ACHN (cell line): ENCODE results near the gene SUV39H1.
"Not testable (repeated sequence)": the region's sequence is repeated elsewhere in the genome, so short reads cannot be mapped to it uniquely, and the experiment has no call there.

Source experiments
- DNase-seq: peaks from one replicate; pipeline ENCODE4 v3.0.0-alpha.2; 2015
- in situ Hi-C: cut with HindIII; loops from 2 replicates; pipeline ENCODE4 v1.10.0; 2017; ENCODE audit warnings: low sequenced_read_pairs, low pct_ligation_motif_present, low pct_unique_long_range_greater_than_20kb

Gene SUV39H1

GRCh38 chrX:48683411-48683982 is 13.0 kb upstream of the SUV39H1 start, which contains the start of gene WAS:
Gene WAS, plus strand, starts transcription at chrX:48683799. Its CDS starts 55 bp downstream, at chrX:48683854.
- in situ Hi-C loops: no loop called here
- DNase-seq: no peak

GRCh38 chrX:48684134-48684533 is 12.4 kb upstream of the SUV39H1 start:
- in situ Hi-C loops: no loop called here
- DNase-seq: no peak

DNA sequence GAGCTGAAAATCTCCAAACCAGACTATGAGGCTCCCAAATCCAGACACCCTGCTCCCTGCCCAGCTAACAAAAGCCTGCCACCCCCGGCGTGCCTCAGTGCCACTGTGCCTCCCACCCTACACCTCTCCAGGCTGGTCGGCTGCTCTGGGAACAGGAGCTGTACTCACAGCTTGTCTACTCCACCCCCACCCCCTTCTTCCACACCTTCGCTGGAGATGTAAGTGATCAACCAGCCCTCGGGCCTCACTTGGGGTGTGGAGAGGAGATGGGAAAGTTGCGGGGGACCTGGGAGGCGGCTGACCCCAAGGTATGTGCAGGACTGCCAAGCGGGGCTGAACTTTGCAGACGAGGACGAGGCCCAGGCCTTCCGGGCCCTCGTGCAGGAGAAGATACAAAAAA is 11.1 kb upstream of the SUV39H1 start:
- in situ Hi-C loops: no loop called here
- no peak for DNase-seq

- in situ Hi-C loops: no loop called here
- DNase-seq: no peak
Observed at GRCh38 chrX:48688531-48689150, 7.9 kb upstream of the SUV39H1 start.

- in situ Hi-C loops: no loop called here
- no peak for DNase-seq
Observed at GRCh38 chrX:48689208-48689920, 7.2 kb upstream of the SUV39H1 start.

DNA sequence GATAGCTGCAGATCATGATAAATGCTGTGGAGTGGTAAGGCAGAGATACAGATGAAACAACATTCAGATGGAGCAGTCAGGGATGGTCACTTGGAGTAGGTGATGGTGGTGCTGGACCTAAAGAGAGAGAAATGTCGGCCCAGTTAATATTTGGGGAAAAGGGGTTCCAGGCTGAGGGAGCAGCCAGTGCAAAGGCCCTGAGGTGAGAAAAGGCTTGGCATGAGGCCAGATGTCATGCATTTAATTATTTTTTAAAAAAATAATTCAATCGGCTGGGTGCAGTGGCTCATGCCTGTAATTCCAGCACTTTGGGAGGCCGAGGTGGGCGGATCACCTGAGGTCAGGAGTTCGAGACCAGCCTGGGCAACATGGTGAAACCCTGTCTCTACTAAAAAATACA is 4.8 kb upstream of the SUV39H1 start:
- in situ Hi-C loops: not testable (repeated sequence)

GRCh38 chrX:48694776-48695533 is 1.6 kb upstream of the SUV39H1 start:
- DNase-seq: no peak
- in situ Hi-C loops: no loop called here

More for the DNA sequence above, 4.8 kb upstream of the SUV39H1 start:
- DNase-seq: not testable (repeated sequence)

GRCh38 chrX:48695534-48695896 is 1.0 kb upstream of the SUV39H1 start:
- DNase-seq: peak; percentile 1
- in situ Hi-C loops: no loop called here

DNA sequence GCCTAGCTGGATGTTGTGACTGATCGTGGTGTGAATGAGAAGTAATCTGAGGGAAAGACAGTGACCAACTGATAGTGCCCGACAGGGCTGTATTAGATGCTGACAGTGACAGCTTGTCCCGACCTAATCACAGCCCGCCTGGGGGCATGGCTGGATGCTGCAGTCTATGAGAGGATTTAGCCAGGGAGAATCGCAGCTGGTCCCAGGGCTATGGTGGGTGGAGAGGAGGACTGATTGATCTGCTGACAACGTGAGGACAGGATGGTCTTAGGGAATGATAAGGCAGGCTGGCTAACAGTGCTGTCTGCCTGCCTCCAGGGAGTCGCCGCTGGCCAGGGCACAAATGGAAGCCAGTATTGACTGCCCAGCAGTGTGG is 621 bp upstream of the SUV39H1 start:
- no peak for DNase-seq
- in situ Hi-C loops: no loop called here

- in situ Hi-C loops: no loop called here
- DNase-seq: peak; percentile 35
Observed at GRCh38 chrX:48696909-48697727, 584 bp downstream of the SUV39H1 start.

DNA sequence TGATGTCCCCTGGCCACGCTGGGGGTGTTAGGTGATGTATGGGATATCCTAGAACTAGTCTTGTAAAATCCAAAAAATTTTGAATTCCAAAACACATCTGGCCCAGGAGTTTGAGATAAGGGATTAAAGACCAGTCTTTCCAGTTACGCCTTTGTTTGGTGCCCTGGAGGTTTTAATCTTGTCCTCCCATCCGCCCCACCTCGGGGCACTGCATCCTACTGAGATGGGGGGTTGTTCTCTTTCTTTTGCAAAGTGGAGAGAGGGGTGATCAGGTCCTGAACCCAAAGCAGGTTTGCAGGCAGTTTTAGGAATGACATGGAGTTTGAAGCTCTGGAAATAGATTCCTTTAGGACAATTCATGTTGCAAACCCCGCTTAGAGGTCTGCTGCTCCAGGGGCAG is 1.8 kb downstream of the SUV39H1 start:
- in situ Hi-C loops: no loop called here
- no peak for DNase-seq

DNA sequence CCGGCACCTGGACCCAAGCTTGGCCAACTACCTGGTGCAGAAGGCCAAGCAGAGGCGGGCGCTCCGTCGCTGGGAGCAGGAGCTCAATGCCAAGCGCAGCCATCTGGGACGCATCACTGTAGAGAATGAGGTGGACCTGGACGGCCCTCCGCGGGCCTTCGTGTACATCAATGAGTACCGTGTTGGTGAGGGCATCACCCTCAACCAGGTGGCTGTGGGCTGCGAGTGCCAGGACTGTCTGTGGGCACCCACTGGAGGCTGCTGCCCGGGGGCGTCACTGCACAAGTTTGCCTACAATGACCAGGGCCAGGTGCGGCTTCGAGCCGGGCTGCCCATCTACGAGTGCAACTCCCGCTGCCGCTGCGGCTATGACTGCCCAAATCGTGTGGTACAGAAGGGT is 3.7 kb downstream of the SUV39H1 start:
- in situ Hi-C loops: no loop called here
- DNase-seq: no peak

GRCh38 chrX:48700951-48701653 is 4.6 kb downstream of the SUV39H1 start:
- no peak for DNase-seq
- in situ Hi-C loops: no loop called here

DNA sequence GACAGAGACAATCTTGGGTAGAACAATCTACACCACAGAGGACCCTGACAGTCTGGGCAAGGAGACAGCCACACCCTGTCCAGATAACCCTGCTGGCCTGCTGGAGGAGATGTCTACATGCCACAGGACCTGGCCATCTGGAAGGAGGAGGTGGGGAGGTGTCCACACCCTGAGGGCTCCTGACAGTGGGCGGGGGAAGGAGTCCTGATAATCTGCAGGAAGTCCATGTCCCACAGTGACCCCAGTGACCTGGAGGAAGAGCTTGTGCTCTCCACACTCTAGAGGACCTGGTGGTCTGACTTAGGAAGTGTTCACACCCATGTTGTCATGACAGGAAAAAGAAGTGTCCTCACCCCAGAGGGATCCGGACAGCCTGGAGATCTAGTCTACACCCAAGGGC is 5.5 kb downstream of the SUV39H1 start:
- in situ Hi-C loops: no loop called here

DNA sequence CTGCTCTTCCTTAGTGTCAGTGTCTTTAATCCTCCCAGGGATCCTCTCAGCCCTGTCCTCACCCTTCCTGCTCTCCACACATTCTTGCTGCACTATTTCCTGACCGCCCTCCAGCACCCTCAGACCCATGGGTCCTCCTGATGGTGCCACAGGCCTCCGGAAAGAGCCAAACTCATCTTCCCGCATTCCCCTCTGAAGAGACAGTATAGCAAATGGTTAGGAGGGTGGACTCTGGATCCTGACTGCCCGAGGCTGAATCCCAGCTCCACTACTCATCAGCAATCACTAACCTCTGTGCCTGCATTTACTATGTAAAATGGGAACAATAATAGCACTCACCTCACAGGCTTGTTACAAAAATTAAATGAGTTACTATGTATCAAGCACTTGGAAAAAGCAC is 6.2 kb downstream of the SUV39H1 start:
- in situ Hi-C loops: no loop called here
- DNase-seq: no peak

More for the DNA sequence above, 5.5 kb downstream of the SUV39H1 start:
- DNase-seq: no peak

DNA sequence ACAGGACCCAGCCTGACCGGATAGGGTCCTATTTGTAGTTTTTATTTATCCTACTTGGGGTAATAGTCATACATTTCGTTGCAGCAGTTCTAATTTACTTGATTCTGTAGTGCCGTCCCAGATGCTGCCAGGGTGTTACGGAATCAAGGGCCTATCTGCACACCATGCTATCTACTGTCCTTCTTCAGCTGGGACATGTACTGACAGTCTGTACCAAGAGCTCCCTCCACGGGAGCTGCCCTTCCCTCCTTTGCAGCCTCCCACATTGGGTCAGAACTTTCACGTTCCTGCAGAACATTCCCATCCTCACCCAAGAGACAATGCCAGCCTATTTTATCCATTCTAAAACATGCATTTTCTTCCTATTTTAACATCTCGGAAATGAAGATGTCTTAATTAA is 6.7 kb downstream of the SUV39H1 start:
- in situ Hi-C loops: no loop called here
- no peak for DNase-seq

DNA sequence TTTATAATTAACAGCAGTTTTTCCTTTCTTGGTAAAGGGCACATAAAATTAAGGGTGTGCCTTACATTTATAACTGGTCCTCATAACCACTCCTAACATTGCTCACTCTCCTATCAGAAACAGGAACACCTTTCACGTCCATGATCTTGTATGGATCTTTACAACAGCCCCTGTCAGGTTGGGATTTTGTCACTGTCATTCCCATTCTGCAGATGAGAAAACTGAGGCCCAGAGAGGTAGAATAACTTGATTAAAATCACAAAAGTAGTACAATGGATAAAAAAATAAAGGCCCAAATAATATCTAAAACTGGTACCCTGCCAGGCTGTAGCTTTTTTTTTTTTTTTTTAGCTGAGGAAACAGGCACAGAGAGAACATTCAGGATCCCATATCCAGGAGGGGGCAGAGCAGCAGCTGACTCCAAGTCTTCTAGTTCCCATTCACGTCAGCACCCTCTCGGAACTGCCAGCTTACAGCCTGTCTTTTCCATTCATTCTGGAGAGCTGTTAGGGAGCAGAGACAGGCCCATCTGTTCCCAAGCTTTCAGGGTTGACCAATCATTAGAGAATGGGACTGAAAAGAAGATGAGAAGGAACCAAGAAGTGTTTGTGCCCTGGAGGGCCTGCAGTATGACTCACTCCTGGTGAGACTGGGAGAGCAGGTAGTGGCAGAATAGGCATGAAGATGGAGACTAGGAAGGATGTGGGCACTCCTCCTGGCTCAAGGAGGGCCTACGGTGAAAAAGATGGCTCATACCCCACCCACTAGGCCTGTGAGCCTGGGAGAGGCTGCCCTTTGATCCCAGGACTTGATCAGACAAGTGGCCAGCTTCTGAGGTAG is 7.3 kb downstream of the SUV39H1 start:
- in situ Hi-C loops: no loop called here
- no peak for DNase-seq
